Dedifferentiated amniotic fluid mesenchymal stem cell (primary cell): ENCODE results near the gene PLEKHO1.
A peak's percentile ranks its signal among the peaks of the same experiment; 100 is the strongest.
"Not testable (repeated sequence)": the region's sequence is repeated elsewhere in the genome, so short reads cannot be mapped to it uniquely, and the experiment has no call there.

Experiments used
- DNase-seq: peaks from one replicate; pipeline ENCODE4 v3.0.0-alpha.2; 2016; ENCODE audit errors: extremely low spot score

The PLEKHO1 gene

DNA sequence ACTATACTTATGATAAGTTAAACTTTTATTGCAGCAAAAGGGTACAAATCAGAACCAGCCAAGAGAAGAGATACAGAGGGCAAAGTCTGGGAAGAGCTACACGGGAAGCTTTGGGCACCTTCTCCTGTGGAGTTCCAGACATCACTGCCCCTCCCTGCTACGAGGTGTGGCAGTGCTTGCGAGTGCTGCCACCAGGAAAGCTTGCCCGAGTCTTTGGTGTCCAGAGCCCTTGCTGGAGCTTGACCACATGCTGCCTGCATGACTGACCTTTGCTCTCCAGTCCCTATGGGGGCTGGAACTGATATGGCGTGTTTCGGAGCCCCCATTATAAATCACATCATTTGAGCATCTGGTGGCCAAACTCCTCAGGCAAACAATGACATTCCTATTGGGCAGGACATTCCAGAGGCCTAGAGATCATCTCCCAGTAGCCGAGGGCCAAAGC lies 23.4 kb downstream of the PLEKHO1 start:
- no peak for DNase-seq

GRCh38 chr1:150176593-150176992 lies 26.9 kb downstream of the PLEKHO1 start:
- DNase-seq: no peak

- DNase-seq: no peak
Measured at GRCh38 chr1:150178548-150178947, 28.8 kb downstream of the PLEKHO1 start.

GRCh38 chr1:150179867-150180266 lies 30.2 kb downstream of the PLEKHO1 start:
- DNase-seq: no peak

- DNase-seq: no peak
Measured at GRCh38 chr1:150180474-150180873, 30.8 kb downstream of the PLEKHO1 start.

DNA sequence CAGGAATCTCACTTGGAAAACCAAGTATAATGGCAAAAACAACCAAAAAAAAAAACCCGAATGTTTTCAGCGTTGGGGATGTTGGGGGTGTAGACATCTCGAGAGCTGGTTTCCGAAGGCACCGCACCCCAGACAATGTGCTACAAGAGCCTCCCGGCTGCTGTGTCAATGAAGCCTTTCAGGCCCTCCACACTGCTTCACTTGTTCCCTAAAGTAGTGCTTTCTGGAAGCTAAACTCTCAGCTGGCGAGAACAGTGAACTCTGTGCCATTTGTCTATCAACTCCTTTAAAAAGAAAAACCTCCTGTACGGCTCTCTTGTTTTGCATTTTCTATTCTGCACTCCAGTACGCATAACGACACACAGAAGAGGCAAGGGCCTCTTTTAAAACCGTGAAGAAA lies 32.5 kb downstream of the PLEKHO1 start:
- no peak for DNase-seq

GRCh38 chr1:150183061-150183460 lies 33.3 kb downstream of the PLEKHO1 start:
- no peak for DNase-seq

DNA sequence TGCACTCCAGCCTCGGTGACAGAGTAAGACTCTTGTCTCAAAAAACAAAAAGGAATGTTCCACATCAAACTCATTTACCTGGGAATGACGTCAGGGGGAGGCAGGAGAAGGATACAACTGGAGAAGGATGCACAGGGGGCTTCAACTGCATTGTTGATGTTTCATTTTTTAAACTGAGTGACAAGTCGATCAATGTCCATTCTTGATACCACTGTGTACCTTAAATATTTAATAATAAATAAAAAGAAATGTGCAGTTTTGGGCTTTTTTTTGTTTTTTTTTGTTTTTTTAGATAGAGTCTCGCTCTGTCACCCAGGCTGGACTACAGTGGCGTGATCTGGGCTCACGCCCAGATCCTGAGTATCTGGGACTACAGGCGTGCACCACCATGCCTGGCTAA lies 35.8 kb downstream of the PLEKHO1 start:
- no peak for DNase-seq

- not testable (repeated sequence) for DNase-seq
Measured at GRCh38 chr1:150186438-150186788, 36.7 kb downstream of the PLEKHO1 start.

- DNase-seq: peak; percentile 65
Measured at GRCh38 chr1:150186789-150187559, 37.3 kb downstream of the PLEKHO1 start.

- DNase-seq: no peak
Measured at GRCh38 chr1:150187560-150187931, 37.8 kb downstream of the PLEKHO1 start.

- peak; percentile 27 for DNase-seq
Measured at GRCh38 chr1:150192012-150192411, 42.3 kb downstream of the PLEKHO1 start.

- DNase-seq: peak; percentile 51
Measured at GRCh38 chr1:150194381-150195031, 44.8 kb downstream of the PLEKHO1 start.

DNA sequence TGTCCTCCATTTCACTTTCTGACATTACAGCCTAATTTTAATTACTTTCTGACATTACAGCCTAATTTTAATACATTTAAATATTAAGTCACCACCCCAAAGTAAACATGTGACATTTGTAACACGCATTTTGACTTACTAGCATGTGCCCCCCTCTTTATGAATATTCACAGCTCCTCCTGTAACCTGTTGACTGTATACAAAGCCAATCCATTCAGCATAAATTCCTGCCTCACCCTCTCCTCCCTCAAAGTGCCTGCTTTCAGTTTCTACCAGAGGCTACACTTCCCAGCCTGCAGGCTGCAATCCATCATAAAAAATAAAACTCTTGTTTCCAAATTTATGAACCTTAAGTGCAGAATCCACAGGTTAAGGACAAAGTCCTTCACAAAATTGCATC lies 46.7 kb downstream of the PLEKHO1 start:
- no peak for DNase-seq

DNA sequence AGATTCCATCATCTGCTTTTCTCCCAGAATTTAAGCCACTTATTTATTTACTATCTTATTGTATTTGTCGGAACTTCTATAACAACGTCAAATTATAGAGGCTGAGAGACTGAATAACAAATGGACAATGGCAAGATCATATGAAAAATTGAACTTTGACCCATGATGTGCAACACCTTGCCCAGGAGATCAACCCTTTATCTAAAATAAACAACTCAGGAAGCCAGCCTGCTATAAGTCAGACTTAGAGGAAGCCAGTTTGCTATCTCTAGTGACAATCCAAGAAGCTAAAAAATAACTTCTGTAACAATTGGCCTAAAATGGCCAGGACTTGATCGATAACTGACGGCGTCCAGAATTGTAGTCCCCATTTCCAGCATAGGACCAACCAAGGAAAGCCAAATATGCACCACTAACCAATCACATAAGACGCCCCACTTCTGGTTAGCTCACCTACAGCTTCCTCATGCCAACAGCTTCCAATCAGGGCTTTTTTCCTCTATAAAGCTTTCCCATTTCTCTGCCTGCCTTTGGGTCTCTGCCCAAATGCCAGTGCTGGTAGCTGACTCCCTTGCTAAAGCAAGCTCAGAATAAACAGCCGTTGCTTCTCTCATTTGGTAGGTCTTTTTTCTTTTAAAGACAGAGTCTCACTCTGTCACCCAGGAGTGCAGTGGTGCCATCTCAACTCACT lies 57.7 kb downstream of the PLEKHO1 start:
- no peak for DNase-seq

DNA sequence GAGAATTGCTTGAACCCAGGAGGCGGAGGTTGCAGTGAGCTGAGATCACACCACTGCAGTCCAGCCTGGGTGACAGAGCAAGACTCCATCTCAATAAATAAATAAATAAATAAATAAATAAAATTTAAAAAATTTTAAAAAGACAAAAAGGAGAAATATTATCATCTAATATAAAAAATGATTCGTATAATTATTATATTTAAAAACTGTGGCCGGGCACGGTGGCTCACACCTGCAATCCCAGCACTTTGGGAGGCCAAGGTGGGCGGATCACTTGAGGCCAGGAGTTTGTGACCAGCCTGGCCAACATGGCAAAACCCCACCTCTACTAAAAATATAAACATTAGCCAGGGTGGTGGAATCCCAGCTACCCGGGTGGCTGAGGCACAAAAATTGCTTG lies 58.7 kb downstream of the PLEKHO1 start:
- DNase-seq: not testable (repeated sequence)
